Activated naive CD8-positive, alpha-beta T cell treated with anti-CD3 and anti-CD28 coated beads, Interleukin-2, amount 10 ng/mL, durations not matched to agents 7 days and 5 days (primary cell): ENCODE measurements around the gene FAP. TPM values are rescaled to one million over a fixed set of nuclear protein-coding genes. Genes with fewer than 3 reads are reported as not detected.

Source experiments
- ATAC-seq: fragments of 150-1000 bp; cut with Tn5 transposase; one replicate; pipeline ENCODE4 v1.10.0; 2021; ENCODE audit warnings: low read depth, moderate library complexity
- POLR2A ChIA-PET: fragments of 350-600 bp; sonication (Branson Sonifier 250); formaldehyde crosslinking; loops from one replicate; lab custom pipeline; 2021; ENCODE audit warnings: antibody characterized with exemption; lab: Charles Lee
- DNase-seq: peaks from one replicate; pipeline ENCODE4 v3.0.0; 2021
- H3K27ac Mint-ChIP-seq: one replicate; pipeline ENCODE4 v1.8.0; 2022; ENCODE audit warnings: mild to moderate bottlenecking, mixed read lengths
- H3K27me3 Mint-ChIP-seq: one replicate; pipeline ENCODE4 v1.8.0; 2022; ENCODE audit warnings: mild to moderate bottlenecking, moderate library complexity, mixed read lengths
- H3K36me3 Mint-ChIP-seq: one replicate; pipeline ENCODE4 v1.8.0; 2021; ENCODE audit warnings: mild to moderate bottlenecking, mixed read lengths
- H3K4me1 Mint-ChIP-seq: one replicate; pipeline ENCODE4 v1.8.0; 2021; ENCODE audit warnings: mixed read lengths
- H3K4me3 Mint-ChIP-seq: one replicate; pipeline ENCODE4 v1.8.0; 2022; ENCODE audit warnings: mild to moderate bottlenecking, moderate library complexity, mixed read lengths
- H3K9me3 Mint-ChIP-seq: one replicate; pipeline ENCODE4 v1.8.0; 2021; ENCODE audit warnings: mixed read lengths
- total RNA-seq, 2 experiments: library from RNA; stranded (reverse); gene quantifications; one replicate each; pipeline ENCODE4 v1.2.3, GENCODE V29; 2021

Gene FAP
- total RNA-seq, 2 experiments from 2014 or later = not detected

GRCh38 chr2:162256591-162256991 is 13.3 kb upstream of the FAP start:
- Mint-ChIP-seq H3K27ac (no peak overlapping the region), H3K4me3 (no peak overlapping the region), H3K4me1 (peaks cover 7% of the 10 kb centered on the region), H3K9me3 (no peaks in the 10 kb centered on the region), H3K36me3 (no peaks in the 10 kb centered on the region), H3K27me3 (peaks cover 13% of the 10 kb centered on the region)
- DNase-seq = no peak
- POLR2A ChIA-PET = no interaction called here
- no peak for ATAC-seq

GRCh38 chr2:162254236-162254871 is 11.1 kb upstream of the FAP start:
- H3K4me1 Mint-ChIP-seq = no peaks in the 10 kb centered on the region
- H3K4me3 Mint-ChIP-seq = no peak overlapping the region
- DNase-seq (no peak), ATAC-seq (no peak)
- H3K27me3 Mint-ChIP-seq = peaks cover 13% of the 10 kb centered on the region
- H3K9me3 Mint-ChIP-seq = no peaks in the 10 kb centered on the region
- no peaks in the 10 kb centered on the region for H3K36me3 Mint-ChIP-seq
- H3K27ac Mint-ChIP-seq = no peak overlapping the region
- POLR2A ChIA-PET = no interaction called here

- Mint-ChIP-seq H3K9me3 (no peaks in the 10 kb centered on the region), H3K4me3 (no peak overlapping the region), H3K27me3 (peaks cover 16% of the 10 kb centered on the region), H3K36me3 (no peaks in the 10 kb centered on the region), H3K27ac (no peak overlapping the region), H3K4me1 (no peaks in the 10 kb centered on the region)
- no peak for ATAC-seq
- no peak for DNase-seq
- POLR2A ChIA-PET = no interaction called here
Observed at GRCh38 chr2:162253435-162253834, 10.2 kb upstream of the FAP start.

GRCh38 chr2:162252153-162252552 is 8.9 kb upstream of the FAP start:
- peaks cover 12% of the 10 kb centered on the region for H3K27me3 Mint-ChIP-seq
- POLR2A ChIA-PET = no interaction called here
- DNase-seq (no peak), ATAC-seq (no peak)
- H3K36me3 Mint-ChIP-seq = no peaks in the 10 kb centered on the region
- H3K4me3 Mint-ChIP-seq = no peak overlapping the region
- no peaks in the 10 kb centered on the region for H3K9me3 Mint-ChIP-seq
- H3K27ac Mint-ChIP-seq = no peak overlapping the region
- H3K4me1 Mint-ChIP-seq = no peaks in the 10 kb centered on the region

GRCh38 chr2:162245781-162246180 is 2.5 kb upstream of the FAP start:
- Mint-ChIP-seq H3K36me3 (no peaks in the 10 kb centered on the region), H3K4me3 (no peak overlapping the region), H3K27me3 (peaks cover 48% of the 10 kb centered on the region), H3K27ac (no peak overlapping the region), H3K4me1 (no peaks in the 10 kb centered on the region), H3K9me3 (no peaks in the 10 kb centered on the region)
- ATAC-seq (no peak), DNase-seq (no peak)
- POLR2A ChIA-PET = no interaction called here

- Mint-ChIP-seq H3K27ac (no peak overlapping the region), H3K4me1 (no peaks in the 10 kb centered on the region), H3K4me3 (no peak overlapping the region), H3K9me3 (no peaks in the 10 kb centered on the region), H3K27me3 (peaks cover 53% of the 10 kb centered on the region), H3K36me3 (no peaks in the 10 kb centered on the region)
- DNase-seq = no peak
- no peak for ATAC-seq
- POLR2A ChIA-PET = no interaction called here
Observed at GRCh38 chr2:162245061-162245460, 1.8 kb upstream of the FAP start.

GRCh38 chr2:162244541-162245031 is 1.3 kb upstream of the FAP start:
- H3K36me3 Mint-ChIP-seq = no peaks in the 10 kb centered on the region
- H3K27me3 Mint-ChIP-seq = peaks cover 57% of the 10 kb centered on the region
- no peaks in the 10 kb centered on the region for H3K9me3 Mint-ChIP-seq
- no peak overlapping the region for H3K27ac Mint-ChIP-seq
- POLR2A ChIA-PET = no interaction called here
- no peak overlapping the region for H3K4me3 Mint-ChIP-seq
- ATAC-seq = no peak
- DNase-seq = no peak
- no peaks in the 10 kb centered on the region for H3K4me1 Mint-ChIP-seq

- H3K27ac Mint-ChIP-seq = no peak overlapping the region
- POLR2A ChIA-PET = no interaction called here
- ATAC-seq = no peak
- DNase-seq = no peak
- no peaks in the 10 kb centered on the region for H3K36me3 Mint-ChIP-seq
- no peaks in the 10 kb centered on the region for H3K9me3 Mint-ChIP-seq
- no peak overlapping the region for H3K4me3 Mint-ChIP-seq
- peaks cover 64% of the 10 kb centered on the region for H3K27me3 Mint-ChIP-seq
- H3K4me1 Mint-ChIP-seq = no peaks in the 10 kb centered on the region
Observed at GRCh38 chr2:162243715-162244114, 470 bp upstream of the FAP start.

GRCh38 chr2:162242586-162243280 is 512 bp downstream of the FAP start:
- ATAC-seq (no peak), DNase-seq (no peak)
- Mint-ChIP-seq H3K9me3 (no peaks in the 10 kb centered on the region), H3K27me3 (peaks cover 59% of the 10 kb centered on the region), H3K36me3 (no peaks in the 10 kb centered on the region), H3K4me1 (no peaks in the 10 kb centered on the region), H3K4me3 (no peak overlapping the region), H3K27ac (no peak overlapping the region)
- POLR2A ChIA-PET = no interaction called here

GRCh38 chr2:162241571-162241970 is 1.7 kb downstream of the FAP start:
- no peaks in the 10 kb centered on the region for H3K9me3 Mint-ChIP-seq
- no peaks in the 10 kb centered on the region for H3K36me3 Mint-ChIP-seq
- DNase-seq (no peak), ATAC-seq (no peak)
- no peak overlapping the region for H3K27ac Mint-ChIP-seq
- no peaks in the 10 kb centered on the region for H3K4me1 Mint-ChIP-seq
- POLR2A ChIA-PET = no interaction called here
- H3K27me3 Mint-ChIP-seq = peaks cover 54% of the 10 kb centered on the region
- no peak overlapping the region for H3K4me3 Mint-ChIP-seq

- Mint-ChIP-seq H3K36me3 (no peaks in the 10 kb centered on the region), H3K9me3 (no peaks in the 10 kb centered on the region), H3K27me3 (peaks cover 36% of the 10 kb centered on the region), H3K4me3 (no peak overlapping the region), H3K27ac (no peak overlapping the region), H3K4me1 (no peaks in the 10 kb centered on the region)
- DNase-seq (no peak), ATAC-seq (no peak)
- POLR2A ChIA-PET = no interaction called here
Observed at GRCh38 chr2:162234620-162235462, 8.4 kb downstream of the FAP start.

GRCh38 chr2:162233197-162233596 is 10.0 kb downstream of the FAP start:
- ATAC-seq = no peak
- no peak for DNase-seq
- Mint-ChIP-seq H3K4me3 (no peak overlapping the region), H3K27ac (no peak overlapping the region), H3K4me1 (no peaks in the 10 kb centered on the region), H3K27me3 (peaks cover 30% of the 10 kb centered on the region), H3K9me3 (no peaks in the 10 kb centered on the region), H3K36me3 (no peaks in the 10 kb centered on the region)
- POLR2A ChIA-PET = no interaction called here

GRCh38 chr2:162232671-162233070 is 10.6 kb downstream of the FAP start:
- POLR2A ChIA-PET = no interaction called here
- Mint-ChIP-seq H3K27me3 (peaks cover 36% of the 10 kb centered on the region), H3K9me3 (no peaks in the 10 kb centered on the region), H3K36me3 (no peaks in the 10 kb centered on the region), H3K4me1 (no peaks in the 10 kb centered on the region), H3K4me3 (no peak overlapping the region), H3K27ac (no peak overlapping the region)
- DNase-seq = no peak
- no peak for ATAC-seq
